Activated CD4-positive, CD25-positive, alpha-beta regulatory T cell treated with anti-CD3 and anti-CD28 coated beads, Interleukin-2, amount 50 U/mL, for 72 hours (primary cell): ENCODE data around the gene GABRG3.
"Not testable (repeated sequence)": the region's sequence is repeated elsewhere in the genome, so short reads cannot be mapped to it uniquely, and the experiment has no call there.

Source experiments
- DNase-seq: peaks from one replicate; pipeline ENCODE4 v3.0.0; 2021

Gene GABRG3

DNA sequence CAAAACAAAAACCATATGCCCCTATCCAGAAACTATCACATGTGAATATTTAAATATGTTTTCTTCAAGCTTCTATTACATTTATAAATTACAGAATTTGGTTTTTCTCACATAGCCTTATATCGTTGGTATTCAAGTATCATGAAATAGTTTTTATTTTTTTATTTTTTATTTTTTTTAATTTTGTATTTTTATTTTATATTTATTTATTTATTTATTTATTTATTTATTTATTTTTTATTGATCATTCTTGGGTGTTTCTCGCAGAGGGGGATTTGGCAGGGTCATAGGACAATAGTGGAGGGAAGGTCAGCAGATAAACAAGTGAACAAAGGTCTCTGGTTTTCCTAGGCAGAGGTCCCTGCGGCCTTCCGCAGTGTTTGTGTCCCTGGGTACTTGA, 32.0 kb downstream of the GABRG3 start:
- not testable (repeated sequence) for DNase-seq

DNA sequence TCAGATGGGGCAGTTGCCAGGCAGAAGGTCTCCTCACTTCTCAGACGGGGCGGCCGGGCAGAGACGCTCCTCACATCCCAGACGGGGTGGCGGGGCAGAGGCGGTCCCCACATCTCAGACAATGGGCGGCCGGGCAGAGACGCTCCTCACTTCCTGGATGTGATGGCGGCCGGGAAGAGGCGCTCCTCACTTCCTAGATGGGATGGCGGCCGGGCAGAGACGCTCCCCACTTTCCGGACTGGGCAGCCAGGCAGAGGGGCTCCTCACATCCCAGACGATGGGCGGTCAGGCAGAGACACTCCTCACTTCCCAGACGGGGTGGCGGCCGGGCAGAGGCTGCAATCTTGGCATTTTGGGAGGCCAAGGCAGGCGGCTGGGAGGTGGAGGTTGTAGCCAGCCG, 33.2 kb downstream of the GABRG3 start:
- not testable (repeated sequence) for DNase-seq

- DNase-seq: no peak
Observed at GRCh38 chr15:27017168-27017809, 46.3 kb downstream of the GABRG3 start.

DNA sequence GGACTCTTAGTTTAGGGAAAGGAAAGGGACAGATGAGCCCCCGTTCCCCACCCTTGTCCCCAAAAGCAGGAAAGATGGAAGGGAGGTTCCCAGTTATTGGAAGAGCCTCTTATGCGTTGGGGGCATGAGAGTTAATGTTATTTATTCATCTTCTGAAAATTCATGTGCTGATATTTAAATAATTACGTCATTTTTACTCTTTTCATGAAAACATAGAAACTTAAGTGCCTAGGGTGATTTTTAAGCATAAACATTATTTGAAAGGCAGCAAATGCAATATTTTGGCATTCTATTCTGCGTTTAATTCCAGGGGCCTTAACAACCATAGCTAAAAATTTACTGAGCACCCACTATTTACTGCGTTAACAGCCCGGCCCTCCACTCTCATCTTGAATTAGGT, 48.7 kb downstream of the GABRG3 start:
- DNase-seq: no peak

DNA sequence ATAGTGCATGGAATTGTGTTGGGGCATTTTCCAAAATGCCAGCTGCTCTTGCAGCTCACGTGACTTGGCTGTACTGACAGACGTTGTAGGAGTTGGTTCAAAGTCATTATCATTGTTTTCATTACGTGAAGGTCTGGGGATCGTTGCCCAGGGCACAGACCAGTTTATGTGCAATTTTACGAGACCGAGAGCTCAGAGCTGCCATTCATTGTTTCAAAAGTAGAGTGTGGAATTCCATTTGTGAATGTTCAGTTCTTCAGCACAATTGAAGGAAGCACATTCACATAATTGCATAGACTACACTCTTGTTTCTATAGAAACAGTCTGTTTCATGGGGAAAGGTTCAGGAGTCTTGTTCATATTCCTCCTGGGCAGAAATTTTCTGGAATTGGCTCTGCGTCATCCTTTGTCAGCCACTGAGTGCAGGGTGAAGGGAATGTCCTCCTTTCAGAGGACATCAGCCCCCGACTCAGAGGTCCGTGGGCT, 54.5 kb downstream of the GABRG3 start:
- DNase-seq: no peak

DNA sequence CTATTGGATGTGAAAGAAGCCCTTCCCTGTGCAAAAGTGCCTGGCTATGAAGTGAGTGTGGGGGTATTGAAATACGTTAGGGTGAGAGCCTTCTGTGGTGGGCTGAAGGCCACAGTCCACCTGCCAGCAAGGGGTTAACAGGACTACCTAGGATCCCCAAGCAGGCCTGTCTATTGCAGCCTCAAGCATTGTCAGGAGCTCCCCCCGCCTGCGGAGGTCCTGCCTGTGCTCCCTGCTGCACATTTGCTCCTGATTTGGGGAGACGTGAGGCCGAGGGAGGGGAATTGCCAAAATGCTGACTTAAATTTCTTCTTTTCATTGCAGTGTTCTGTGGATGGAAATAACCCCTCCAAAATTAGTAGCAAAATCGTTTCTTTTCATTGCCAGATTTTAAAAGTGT, 56.2 kb downstream of the GABRG3 start:
- DNase-seq: no peak

DNA sequence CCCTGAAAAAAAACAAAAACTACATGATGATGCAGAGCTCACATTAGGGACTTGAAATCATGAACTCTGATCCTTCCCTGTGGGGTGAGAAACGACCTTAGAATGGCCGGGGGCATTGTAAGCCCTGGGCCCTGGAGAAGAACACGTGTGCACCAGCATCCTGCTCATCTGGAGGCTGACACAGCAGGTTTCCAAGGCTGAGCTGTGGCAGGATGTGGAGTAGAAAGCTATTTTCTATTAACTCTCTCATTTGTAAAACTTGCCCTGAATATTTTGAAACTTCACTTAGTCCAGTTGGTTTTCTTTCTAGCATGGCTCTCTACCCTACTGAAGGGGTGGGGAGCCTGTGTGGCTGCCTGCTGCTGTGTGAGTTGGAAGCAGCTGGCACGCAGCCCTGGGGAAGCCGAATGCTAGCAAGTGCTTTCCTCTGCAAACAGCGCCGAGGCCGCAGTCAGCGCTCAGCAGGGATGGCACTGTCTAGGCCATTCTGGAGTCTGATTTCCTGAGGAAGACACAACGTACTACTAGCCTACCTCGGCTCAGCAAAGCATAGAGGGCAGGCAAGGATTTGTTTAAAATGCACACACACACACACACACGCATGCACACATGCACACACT, 58.0 kb downstream of the GABRG3 start:
- no peak for DNase-seq

- no peak for DNase-seq
Observed at GRCh38 chr15:27036210-27036609, 65.2 kb downstream of the GABRG3 start.

DNA sequence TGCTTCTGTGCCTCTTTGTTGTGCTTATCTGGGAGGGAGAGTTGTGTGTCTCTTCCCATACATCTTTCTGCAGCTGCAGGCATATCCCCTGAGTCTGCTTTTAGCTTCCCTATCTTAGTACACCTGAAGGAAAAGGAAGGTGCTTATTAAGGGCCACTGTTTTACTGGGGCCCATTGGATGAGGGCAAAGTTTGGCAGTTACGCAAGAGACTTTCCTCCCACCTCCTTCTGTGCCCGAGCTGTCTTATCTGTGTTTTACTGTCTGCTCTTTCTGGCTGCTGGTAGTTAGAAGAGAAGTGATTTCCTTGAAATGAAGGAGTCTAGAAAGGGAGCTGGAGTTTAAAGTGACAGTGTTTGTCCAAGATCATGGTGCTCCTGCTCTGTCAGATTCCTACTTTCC, 66.5 kb downstream of the GABRG3 start:
- no peak for DNase-seq

DNA sequence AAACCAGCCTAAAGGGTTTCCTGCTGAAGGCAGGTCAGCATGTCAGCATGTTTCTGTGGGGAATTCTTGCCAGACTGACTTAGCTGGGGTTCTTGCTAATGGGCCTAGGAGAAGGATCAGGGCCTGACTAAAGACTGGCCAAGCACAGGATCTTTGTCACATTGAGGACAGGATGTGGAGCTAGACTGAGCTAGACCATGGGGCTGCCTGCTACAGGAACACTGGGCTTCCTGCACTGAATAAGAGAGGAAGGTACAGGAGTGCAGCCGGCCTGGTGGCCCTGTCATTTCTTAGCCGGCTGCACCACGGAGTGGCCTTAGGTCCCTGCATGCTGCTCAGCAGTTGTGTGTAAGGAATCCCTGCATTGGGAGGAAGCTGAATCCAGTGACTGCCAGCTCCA, 68.2 kb downstream of the GABRG3 start:
- DNase-seq: no peak

- DNase-seq: no peak
Observed at GRCh38 chr15:27042230-27042629, 71.2 kb downstream of the GABRG3 start.

GRCh38 chr15:27042646-27043045, 71.7 kb downstream of the GABRG3 start:
- DNase-seq: no peak

- no peak for DNase-seq
Observed at GRCh38 chr15:27043770-27044169, 72.8 kb downstream of the GABRG3 start.

- no peak for DNase-seq
Observed at GRCh38 chr15:27045796-27046195, 74.8 kb downstream of the GABRG3 start.

- no peak for DNase-seq
Observed at GRCh38 chr15:27046880-27047279, 75.9 kb downstream of the GABRG3 start.

GRCh38 chr15:27050163-27050562, 79.2 kb downstream of the GABRG3 start:
- DNase-seq: no peak

DNA sequence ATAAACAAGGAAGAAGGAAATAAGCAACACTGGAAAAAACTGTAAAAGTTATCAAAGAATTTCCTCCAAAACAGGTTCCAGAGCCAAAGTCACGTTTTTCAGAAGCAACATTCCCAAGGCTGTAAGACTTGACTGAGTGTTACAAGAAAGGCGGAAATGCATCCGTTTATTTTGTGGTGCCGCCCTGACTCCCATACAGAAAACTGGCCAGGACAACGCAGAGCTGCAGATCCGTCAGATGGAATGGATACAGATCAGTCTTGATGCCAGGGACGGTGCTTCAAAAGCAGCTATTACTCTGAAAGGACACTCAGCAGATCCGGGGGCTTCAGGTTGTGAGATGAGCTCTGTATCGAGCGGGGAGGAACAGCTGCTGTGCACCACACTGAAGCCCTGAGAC, 83.4 kb downstream of the GABRG3 start:
- no peak for DNase-seq

DNA sequence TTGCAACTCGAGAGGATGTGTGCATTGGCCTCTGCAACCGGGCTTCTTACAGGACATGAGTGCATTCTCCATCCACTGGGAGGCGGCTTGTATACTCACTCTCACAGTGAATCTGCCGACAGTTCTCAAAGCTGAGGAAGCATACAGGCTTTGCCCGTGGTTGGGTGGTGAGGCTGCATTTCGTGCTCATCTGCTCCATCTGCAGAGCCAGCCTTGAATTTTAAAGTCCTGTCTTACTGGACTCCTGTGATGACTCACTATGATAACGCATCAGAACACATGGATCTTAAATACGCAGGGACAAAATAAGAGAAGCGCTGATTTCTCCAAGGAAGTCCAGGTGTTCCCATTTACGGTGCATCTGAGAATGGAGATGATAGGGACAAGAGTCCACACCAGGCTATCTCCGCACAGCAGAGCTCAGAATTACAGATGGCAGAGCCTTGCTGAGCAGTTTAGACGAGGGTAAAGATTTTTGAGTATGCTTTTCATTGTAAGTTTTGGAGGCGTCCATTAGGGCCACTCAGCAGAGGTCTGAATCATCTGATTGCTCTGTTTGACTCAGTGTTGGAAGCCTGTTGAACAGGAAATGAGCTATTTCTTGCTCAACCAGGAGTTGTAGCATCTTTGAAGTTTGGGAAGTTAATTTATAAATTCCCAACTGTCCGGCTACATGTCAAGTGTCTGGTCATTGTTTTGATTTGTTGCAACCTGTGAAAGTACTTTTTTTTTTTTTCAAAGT, 87.1 kb downstream of the GABRG3 start:
- no peak for DNase-seq

DNA sequence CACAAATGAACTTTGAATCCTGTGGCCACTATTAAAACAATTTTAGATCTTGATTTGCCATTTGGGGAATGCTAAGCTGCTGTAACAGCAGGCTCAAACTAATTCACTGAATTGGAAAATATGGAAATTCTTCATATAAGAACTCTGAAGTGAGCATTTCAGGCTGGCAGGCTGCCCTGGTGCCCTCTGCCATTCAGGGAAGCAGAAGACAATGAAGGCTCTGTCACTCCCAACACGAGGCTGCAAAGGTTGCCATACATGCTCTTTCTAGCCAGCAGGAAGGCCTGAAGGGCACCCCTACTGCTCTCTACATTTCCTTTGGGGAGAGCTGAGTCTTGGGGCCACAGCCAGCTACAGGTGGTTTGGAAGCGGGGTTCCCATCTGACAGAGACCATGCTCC, 88.0 kb downstream of the GABRG3 start:
- DNase-seq: no peak

GRCh38 chr15:27059610-27060202, 88.7 kb downstream of the GABRG3 start:
- no peak for DNase-seq

- no peak for DNase-seq
Observed at GRCh38 chr15:27061739-27062138, 90.8 kb downstream of the GABRG3 start.

GRCh38 chr15:27062951-27063350, 92.0 kb downstream of the GABRG3 start:
- DNase-seq: no peak

DNA sequence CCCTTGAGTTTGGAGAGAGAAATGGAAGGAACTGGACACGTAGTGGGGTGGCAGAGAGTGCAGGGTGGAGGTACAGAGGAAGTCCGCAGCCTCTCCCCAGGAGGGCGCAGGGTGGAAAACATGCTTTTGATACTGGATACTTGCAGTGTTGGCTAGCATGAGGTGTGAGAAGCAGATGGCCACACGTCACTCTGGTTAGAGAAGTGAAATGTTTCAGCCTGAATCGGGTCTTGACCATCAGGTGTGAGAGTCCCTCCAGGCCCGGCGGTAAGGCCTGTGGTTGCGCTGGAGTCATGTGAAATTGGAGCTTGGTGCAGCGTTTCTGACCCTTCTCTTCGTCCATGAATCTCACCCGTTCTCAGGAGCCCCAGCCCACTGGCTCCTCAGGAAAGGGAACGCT, 93.1 kb downstream of the GABRG3 start:
- no peak for DNase-seq

DNA sequence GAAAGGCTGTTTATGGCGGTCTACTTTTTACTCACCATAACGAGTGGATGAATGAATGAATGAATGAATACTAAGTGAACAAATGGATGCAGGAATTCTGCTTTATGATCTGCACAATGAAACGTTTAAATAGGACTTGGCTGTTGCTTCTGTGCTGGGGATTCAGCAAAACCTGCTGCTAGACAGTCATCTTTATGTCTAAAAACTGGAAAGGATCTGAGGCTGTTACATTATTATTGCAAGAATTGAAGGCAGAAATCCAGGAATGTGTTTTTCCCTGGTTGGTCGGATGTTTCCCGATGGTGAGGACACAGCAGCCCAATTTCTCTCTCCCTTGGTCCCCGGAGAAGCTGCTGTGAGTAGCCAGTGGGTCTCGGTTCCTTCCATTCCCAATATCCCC, 94.2 kb downstream of the GABRG3 start:
- no peak for DNase-seq
